HG03280 (cell line): ENCODE measurements around the gene CCDC141.
"Not testable (repeated sequence)": the region's sequence is repeated elsewhere in the genome, so short reads cannot be mapped to it uniquely, and the experiment has no call there.

ENCODE experiments used
- ATAC-seq: cut with Tn5 transposase; IDR thresholded peaks from one replicate; pipeline ENCODE4 v1.9.1; 2021; ENCODE audit warnings: mild to moderate bottlenecking, moderate library complexity; ENCODE audit not compliant: unreplicated experiment

Gene CCDC141

GRCh38 chr2:179049546-179050311, at the start of gene CCDC141:
Gene CCDC141 (minus strand): TSS chr2:179050137. CDS start chr2:179049941, 196 bp downstream.
- peak; percentile 71 for ATAC-seq

- peak; percentile 54 for ATAC-seq
These were observed 48.2 kb upstream of the CCDC141 start for GRCh38 chr2:179098080-179098689.

- no peak for ATAC-seq
These were observed 47.2 kb upstream of the CCDC141 start for GRCh38 chr2:179097131-179097530.

- ATAC-seq: peak; percentile 89
These were observed 46.2 kb upstream of the CCDC141 start for GRCh38 chr2:179096090-179096489.

- not testable (repeated sequence) for ATAC-seq
These were observed 43.0 kb upstream of the CCDC141 start for GRCh38 chr2:179092912-179093311.

- no peak for ATAC-seq
These were observed 32.8 kb upstream of the CCDC141 start for GRCh38 chr2:179082697-179083096.

- no peak for ATAC-seq
These were observed 32.0 kb upstream of the CCDC141 start for GRCh38 chr2:179081954-179082353.

- no peak for ATAC-seq
These were observed 22.6 kb upstream of the CCDC141 start for GRCh38 chr2:179072527-179072926.

- no peak for ATAC-seq
These were observed 21.9 kb upstream of the CCDC141 start for GRCh38 chr2:179071810-179072355.

GRCh38 chr2:179070895-179071294, 21.0 kb upstream of the CCDC141 start:
- ATAC-seq: no peak

- no peak for ATAC-seq
These were observed 19.7 kb upstream of the CCDC141 start for GRCh38 chr2:179069685-179070084.

- ATAC-seq: no peak
These were observed 19.2 kb upstream of the CCDC141 start for GRCh38 chr2:179068991-179069643.

GRCh38 chr2:179059026-179059700, 9.2 kb upstream of the CCDC141 start:
- ATAC-seq: peak; percentile 52

GRCh38 chr2:179057737-179058136, 7.8 kb upstream of the CCDC141 start:
- no peak for ATAC-seq

- ATAC-seq: not testable (repeated sequence)
These were observed 3.6 kb upstream of the CCDC141 start for GRCh38 chr2:179053568-179053967.

- ATAC-seq: no peak
These were observed 1.3 kb upstream of the CCDC141 start for GRCh38 chr2:179051250-179051649.

- no peak for ATAC-seq
These were observed 818 bp upstream of the CCDC141 start for GRCh38 chr2:179050755-179051154.

- ATAC-seq: peak; percentile 35
These were observed 763 bp downstream of the CCDC141 start for GRCh38 chr2:179049203-179049545.

- no peak for ATAC-seq
These were observed 1.8 kb downstream of the CCDC141 start for GRCh38 chr2:179048099-179048498.

GRCh38 chr2:179045602-179046001, 4.3 kb downstream of the CCDC141 start:
- not testable (repeated sequence) for ATAC-seq

GRCh38 chr2:179044500-179044899, 5.4 kb downstream of the CCDC141 start:
- no peak for ATAC-seq
